OCI-LY3 (cell line): ENCODE results near the gene ACTR1A.

ENCODE experiments used
- CTCF ChIP-seq: fragments of 200-600, 300-600 bp; sonication (generic); IDR thresholded peaks from 2 replicates; pipeline ENCODE4 v1.5.1; 2014; ENCODE audit warnings: antibody characterized with exemption, low read length, low read depth
- EZH2phosphoT487 ChIP-seq: fragments of 200-600 bp; shearing (Covaris generic); IDR thresholded peaks from 2 replicates; pipeline ENCODE4 v1.6.1; 2018; ENCODE audit warnings: antibody characterized with exemption, mixed run types, low read depth

DNA sequence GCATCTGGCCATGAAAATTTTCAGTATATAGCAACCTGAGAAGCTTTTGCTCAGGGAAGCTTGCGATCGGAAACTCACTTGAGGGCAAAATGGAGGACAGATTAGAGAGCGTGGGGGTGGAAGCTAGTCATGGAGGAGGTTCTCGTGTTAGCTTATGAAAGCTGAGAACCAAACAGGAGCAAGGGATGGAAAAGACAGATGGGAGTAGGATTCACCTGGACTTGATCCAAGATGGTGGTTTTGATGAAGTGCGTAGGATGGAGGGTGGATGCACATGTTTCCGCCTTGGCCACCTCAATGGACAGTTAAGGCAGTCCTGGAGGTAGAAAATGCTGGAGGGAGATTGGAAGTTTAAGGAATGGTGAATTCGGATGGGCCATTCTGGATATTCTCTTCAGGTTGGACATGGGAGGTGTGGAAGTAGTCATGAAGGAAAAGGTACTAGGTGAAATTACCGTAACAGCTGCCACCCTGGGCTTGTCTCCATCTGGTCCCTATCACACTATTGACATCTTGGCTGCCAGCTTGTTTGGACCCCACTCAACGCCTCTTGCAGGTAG is 44.8 kb downstream of the ACTR1A start:
- TF ChIP-seq CTCF (no peak), EZH2phosphoT487 (no peak)
